ENCODE results near the gene PCAT6.

Gene PCAT6

GRCh38 chr1:202802998-202803932 is 7.5 kb upstream of the PCAT6 start:
- Mint-ChIP-seq H3K4me3 (peak overlapping the region; percentile 33 to 74), H3K9me3 (no peaks in the 10 kb centered on the region), H3K4me1 (peaks cover 68% of the 10 kb centered on the region), H3K27me3 (no peaks in the 10 kb centered on the region), H3K27ac (peak overlapping the region in 1 of 2 donors; percentile 65)
- ATAC-seq (no peak), DNase-seq (no peak)

GRCh38 chr1:202804126-202804525 is 6.6 kb upstream of the PCAT6 start:
- H3K4me1 Mint-ChIP-seq = peaks cover 68% of the 10 kb centered on the region
- no peak for DNase-seq
- peak overlapping the region in 1 of 2 donors; percentile 3 for H3K4me3 Mint-ChIP-seq
- no peaks in the 10 kb centered on the region for H3K9me3 Mint-ChIP-seq
- H3K27ac Mint-ChIP-seq = peak overlapping the region in 1 of 2 donors; percentile 27
- ATAC-seq = no peak
- peaks cover 6% of the 10 kb centered on the region for H3K27me3 Mint-ChIP-seq

DNA sequence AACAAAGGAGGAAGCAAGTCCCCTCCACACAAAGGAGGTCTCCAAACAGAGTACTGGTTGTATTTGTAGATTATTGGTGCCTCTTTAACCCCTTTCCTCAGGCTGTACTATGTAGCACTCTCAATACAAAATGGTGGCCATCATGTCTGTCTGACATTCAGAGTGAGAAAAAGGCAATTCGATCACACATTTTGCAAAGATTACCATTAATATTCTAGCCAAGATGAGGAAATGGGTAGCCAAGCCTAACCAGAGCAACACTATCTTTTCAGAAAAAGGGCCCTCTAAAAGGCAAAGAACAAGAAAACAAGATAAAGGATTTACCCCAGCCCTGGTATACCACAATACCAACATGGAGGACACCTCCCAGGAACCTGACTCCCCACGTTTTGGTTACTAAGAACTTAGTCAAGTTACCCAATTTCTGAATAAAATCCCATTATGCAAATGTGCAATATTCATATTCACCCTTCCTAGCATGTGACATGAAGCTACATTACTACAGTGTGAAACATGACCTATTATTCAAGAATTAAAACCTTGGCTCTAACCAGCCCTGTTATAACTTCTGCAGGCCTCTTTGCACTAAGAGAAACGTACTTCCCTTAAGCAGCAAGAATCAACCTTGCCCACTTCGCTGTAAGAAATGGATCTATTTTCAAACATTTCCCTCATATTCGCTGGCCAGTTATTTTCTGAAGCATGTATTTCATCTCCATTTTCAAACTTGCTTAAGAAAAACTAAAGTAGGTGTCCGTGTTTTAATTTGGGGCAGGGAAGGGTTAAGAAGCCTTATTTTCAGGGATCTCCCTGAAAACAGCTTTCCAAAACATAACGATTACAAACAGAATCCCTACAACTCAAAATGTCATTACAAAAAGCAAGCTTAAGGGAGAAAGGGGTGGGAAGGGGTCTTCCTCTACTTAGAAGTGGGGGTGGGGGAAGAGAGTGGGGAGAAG is 4.6 kb upstream of the PCAT6 start:
- Mint-ChIP-seq H3K27ac (peak overlapping the region; percentile 92 to 93), H3K4me3 (peak overlapping the region; percentile 86 to 89), H3K4me1 (peaks cover 71% of the 10 kb centered on the region), H3K27me3 (peaks cover 11% of the 10 kb centered on the region), H3K9me3 (no peaks in the 10 kb centered on the region)
- no peak for DNase-seq
- ATAC-seq = peak; percentile 16

GRCh38 chr1:202806845-202807450 is 3.8 kb upstream of the PCAT6 start:
- Mint-ChIP-seq H3K27me3 (peaks cover 13% of the 10 kb centered on the region), H3K9me3 (no peaks in the 10 kb centered on the region), H3K4me3 (peak overlapping the region; percentile 86 to 89), H3K27ac (peak overlapping the region; percentile 93 to 94), H3K4me1 (peaks cover 72% of the 10 kb centered on the region)
- DNase-seq = peak; percentile 45 to 47
- peak; percentile 27 for ATAC-seq

GRCh38 chr1:202807451-202807925 is 3.3 kb upstream of the PCAT6 start:
- Mint-ChIP-seq H3K4me1 (peaks cover 72% of the 10 kb centered on the region), H3K9me3 (no peaks in the 10 kb centered on the region), H3K4me3 (peak overlapping the region; percentile 86 to 89), H3K27ac (peak overlapping the region; percentile 67 to 94), H3K27me3 (peaks cover 19% of the 10 kb centered on the region)
- ATAC-seq = peak; percentile 47
- peak; percentile 54 to 56 for DNase-seq

- ATAC-seq (peak; percentile 62), DNase-seq (peak; percentile 66 to 73)
- peak within 1 kb of the TSS; percentile 67 to 94 for H3K27ac Mint-ChIP-seq
- peak within 1 kb of the TSS; percentile 86 to 89 for H3K4me3 Mint-ChIP-seq
- H3K9me3 Mint-ChIP-seq = no peaks in the 10 kb centered on the region
- H3K27me3 Mint-ChIP-seq = peaks cover 21% of the 10 kb centered on the region
- H3K4me1 Mint-ChIP-seq = peaks cover 67% of the 10 kb centered on the region
These were observed 2.6 kb upstream of the PCAT6 start, which contains the start of gene KDM5B for GRCh38 chr1:202807926-202808757. Gene KDM5B, minus strand, starts transcription at chr1:202808421. Its CDS starts 116 bp downstream, at chr1:202808305.

DNA sequence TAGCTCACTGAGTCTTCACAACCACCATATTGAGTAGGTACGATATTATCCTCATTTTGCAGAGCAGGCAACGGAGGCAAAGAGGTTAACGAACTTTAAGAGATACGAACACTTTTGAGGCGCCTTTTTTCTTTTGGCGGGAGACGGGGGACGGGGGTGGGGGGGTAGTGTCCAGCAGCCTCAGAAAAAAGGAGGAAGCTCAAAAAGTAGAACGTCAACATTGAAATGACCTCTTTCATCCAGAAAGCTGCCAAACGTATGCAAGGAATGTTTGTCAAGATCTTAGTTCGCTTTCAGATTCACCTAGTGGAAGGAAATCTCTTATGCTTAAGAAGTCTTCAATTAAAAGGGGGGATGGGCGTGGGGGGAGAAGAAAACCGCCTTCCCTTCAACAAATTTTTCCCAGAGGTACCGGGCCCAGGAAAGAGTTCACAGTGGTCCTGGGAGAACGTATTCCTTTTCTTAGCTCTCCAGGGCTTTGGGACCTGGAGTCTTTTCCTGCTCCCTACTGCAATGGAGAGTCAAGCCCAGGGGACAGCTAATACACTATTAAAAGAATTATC is 1.1 kb upstream of the PCAT6 start:
- ATAC-seq (no peak), DNase-seq (no peak)
- Mint-ChIP-seq H3K4me1 (peaks cover 51% of the 10 kb centered on the region), H3K27me3 (peaks cover 21% of the 10 kb centered on the region), H3K27ac (no peak overlapping the region), H3K9me3 (no peaks in the 10 kb centered on the region), H3K4me3 (peak overlapping the region; percentile 32 to 88)

GRCh38 chr1:202810193-202810614 is 550 bp upstream of the PCAT6 start:
- Mint-ChIP-seq H3K4me1 (peaks cover 49% of the 10 kb centered on the region), H3K4me3 (peak overlapping the region; percentile 80 to 88), H3K27ac (peak overlapping the region in 1 of 2 donors; percentile 86), H3K27me3 (peaks cover 21% of the 10 kb centered on the region), H3K9me3 (no peaks in the 10 kb centered on the region)
- no peak for ATAC-seq
- peak in 1 of 2 donors; percentile 28 for DNase-seq

GRCh38 chr1:202811296-202812175 is 782 bp downstream of the PCAT6 start:
- H3K27me3 Mint-ChIP-seq = peaks cover 21% of the 10 kb centered on the region

DNA sequence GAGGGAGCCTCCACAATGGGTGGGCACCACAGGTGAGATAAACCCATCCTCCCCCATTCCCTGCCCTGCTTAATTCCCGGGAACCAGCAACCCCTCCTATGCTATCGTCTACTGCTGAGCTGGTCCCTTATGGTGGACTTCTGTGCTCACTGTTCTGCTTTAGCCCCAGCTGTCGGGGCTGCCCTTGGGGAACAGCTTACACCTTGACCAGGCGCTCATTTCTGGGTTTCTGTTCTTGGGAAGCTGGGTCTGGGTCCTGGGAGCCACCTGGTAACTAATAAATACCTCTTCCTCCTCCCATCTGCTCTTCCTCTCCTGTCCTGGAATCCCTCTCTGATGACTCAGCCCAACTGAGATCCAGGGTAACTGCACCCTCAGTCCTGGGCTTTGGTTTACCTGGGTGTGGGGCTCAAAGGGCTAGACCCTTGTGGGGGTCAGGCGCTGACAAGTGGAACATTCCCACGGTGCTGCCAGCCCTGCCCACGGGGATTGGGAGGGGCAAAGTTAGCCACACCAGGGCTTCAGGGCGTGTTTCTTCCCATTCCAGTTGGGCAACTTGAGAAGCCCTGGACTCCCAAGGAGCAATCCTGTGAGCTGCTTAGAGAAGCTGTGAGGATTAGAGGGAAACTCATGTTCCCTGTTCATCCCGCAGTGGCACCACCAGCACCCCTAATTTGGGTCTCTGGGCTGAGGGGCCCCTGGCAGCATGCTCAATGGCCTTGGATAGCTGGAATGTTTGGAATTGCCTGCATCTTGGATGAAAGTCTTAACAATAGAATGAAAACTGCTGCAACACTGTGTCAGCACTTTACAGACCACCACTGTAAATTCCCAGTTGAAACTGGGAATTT is 1.6 kb downstream of the PCAT6 start:
- H3K9me3 Mint-ChIP-seq = no peaks in the 10 kb centered on the region
- ATAC-seq (no peak), DNase-seq (no peak)
- peaks cover 21% of the 10 kb centered on the region for H3K27me3 Mint-ChIP-seq
- H3K4me3 Mint-ChIP-seq = peak overlapping the region; percentile 30 to 80
- no peak overlapping the region for H3K27ac Mint-ChIP-seq
- H3K4me1 Mint-ChIP-seq = peaks cover 37% of the 10 kb centered on the region

More at GRCh38 chr1:202811296-202812175, 782 bp downstream of the PCAT6 start:
- peak; percentile 11 for ATAC-seq
- Mint-ChIP-seq H3K9me3 (no peaks in the 10 kb centered on the region), H3K4me1 (peaks cover 37% of the 10 kb centered on the region), H3K4me3 (peak overlapping the region; percentile 80 to 88), H3K27ac (peak overlapping the region; percentile 79 to 80)
- peak; percentile 28 to 40 for DNase-seq

GRCh38 chr1:202815120-202815519 is 4.4 kb downstream of the PCAT6 start:
- Mint-ChIP-seq H3K27me3 (peaks cover 27% of the 10 kb centered on the region), H3K9me3 (no peaks in the 10 kb centered on the region), H3K4me1 (peaks cover 22% of the 10 kb centered on the region), H3K4me3 (no peak overlapping the region), H3K27ac (no peak overlapping the region)
- DNase-seq (no peak), ATAC-seq (no peak)

DNA sequence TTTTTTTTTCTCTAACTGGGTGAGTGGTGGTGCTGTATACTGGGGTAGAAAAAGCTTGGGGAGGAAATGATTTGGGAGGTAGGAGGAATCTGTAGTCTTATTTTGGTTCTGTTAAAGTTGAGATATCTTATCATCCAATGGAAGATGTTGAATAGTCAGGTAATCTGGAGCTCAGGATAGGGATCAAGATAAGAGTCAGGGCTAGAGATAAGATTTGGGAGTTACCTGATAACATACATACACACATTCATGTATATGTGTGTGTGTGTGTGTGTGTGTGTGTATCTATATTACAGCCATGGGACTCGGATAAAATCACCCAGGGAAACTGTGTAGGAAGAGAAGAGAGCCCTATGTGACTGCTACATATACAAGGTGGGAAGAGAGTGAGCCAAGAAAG is 8.1 kb downstream of the PCAT6 start:
- H3K27me3 Mint-ChIP-seq = peaks cover 17% of the 10 kb centered on the region
- ATAC-seq = no peak
- DNase-seq = no peak
- H3K4me1 Mint-ChIP-seq = no peaks in the 10 kb centered on the region
- H3K27ac Mint-ChIP-seq = no peak overlapping the region
- no peaks in the 10 kb centered on the region for H3K9me3 Mint-ChIP-seq
- H3K4me3 Mint-ChIP-seq = no peak overlapping the region

Data from stimulated activated naive CD8-positive, alpha-beta T cell treated with anti-CD3 and anti-CD28 coated beads, Interleukin-15, amount 100 ng/mL, for 72 hours (primary cell).